ENCODE results near the gene SPTLC3. TPM values are rescaled to one million over a fixed set of nuclear protein-coding genes. Genes with fewer than 3 reads are reported as not detected.
"Not testable (repeated sequence)": the region's sequence is repeated elsewhere in the genome, so short reads cannot be mapped to it uniquely, and the experiment has no call there.

Gene SPTLC3
- total and polyA plus RNA-seq, 2 donors (not counting 1 experiment from before 2014, with no cell fraction given): not detected

DNA sequence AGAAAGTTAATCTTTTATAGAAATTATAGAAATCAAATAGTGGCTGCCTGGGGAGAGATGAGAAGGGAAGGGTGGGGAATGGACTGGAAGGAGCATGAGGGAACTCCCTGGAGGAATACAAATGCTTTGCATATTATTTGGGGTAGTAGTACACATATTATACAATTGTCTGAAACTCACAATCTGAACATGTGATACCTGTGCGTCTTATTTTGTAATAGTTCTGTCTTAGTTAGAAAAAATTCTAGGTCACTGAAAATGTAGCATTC is 30.7 kb upstream of the SPTLC3 start:
- intact Hi-C loops (cut with micrococcal nuclease): no loop called here
- H3K9me3 ChIP-seq (ENCODE audit: control extremely low read depth in 1 of 3, control insufficient read depth in 2 of 3, insufficient read depth in 1 of 3, low read length in 2 of 3): no peaks in the 10 kb centered on the region
- H3K36me3 ChIP-seq (replicated peaks in 1 of 2; ENCODE audit: control extremely low read depth in 1 of 2, control insufficient read depth in 1 of 2, extremely low read depth in 1 of 2, insufficient read depth in 2 of 2, low read length in 1 of 2): no peaks in the 10 kb centered on the region
- no peak overlapping the region for H3K4me2 ChIP-seq (replicated peaks; ENCODE audit: low read depth, low read length, poor library complexity, severe bottlenecking)
- no peak overlapping the region for H2AFZ ChIP-seq (ENCODE audit: insufficient read depth, low read depth, low read length, poor library complexity, severe bottlenecking)
- Mint-ChIP-seq H3K27ac (no peak overlapping the region), H3K4me3 (no peak overlapping the region), H3K4me1 (no peaks in the 10 kb centered on the region), H3K9me3 (ENCODE audit: insufficient read depth) (no peaks in the 10 kb centered on the region), H3K27me3 (no peaks in the 10 kb centered on the region)
- H3K79me2 ChIP-seq (ENCODE audit: control insufficient read depth, insufficient read depth, low read length): no peaks in the 10 kb centered on the region
- H3K4me1 ChIP-seq (ENCODE audit: control insufficient read depth in 2 of 2, insufficient read depth in 2 of 2, low read length in 2 of 2): no peaks in the 10 kb centered on the region
- DNase-seq: no peak
- no peak overlapping the region for H3K4me3 ChIP-seq (ENCODE audit: control extremely low read depth in 1 of 5, extremely low read depth in 1 of 5, insufficient read depth in 1 of 5, low read depth in 2 of 5, low read length in 4 of 5)
- TF ChIP-seq EZH2 (IDR thresholded peaks at IDR 0.05; ENCODE audit: borderline replicate concordance, insufficient read depth, low read depth, low read length, poor library complexity, severe bottlenecking): no peak
- TF ChIP-seq, protein P1, sequence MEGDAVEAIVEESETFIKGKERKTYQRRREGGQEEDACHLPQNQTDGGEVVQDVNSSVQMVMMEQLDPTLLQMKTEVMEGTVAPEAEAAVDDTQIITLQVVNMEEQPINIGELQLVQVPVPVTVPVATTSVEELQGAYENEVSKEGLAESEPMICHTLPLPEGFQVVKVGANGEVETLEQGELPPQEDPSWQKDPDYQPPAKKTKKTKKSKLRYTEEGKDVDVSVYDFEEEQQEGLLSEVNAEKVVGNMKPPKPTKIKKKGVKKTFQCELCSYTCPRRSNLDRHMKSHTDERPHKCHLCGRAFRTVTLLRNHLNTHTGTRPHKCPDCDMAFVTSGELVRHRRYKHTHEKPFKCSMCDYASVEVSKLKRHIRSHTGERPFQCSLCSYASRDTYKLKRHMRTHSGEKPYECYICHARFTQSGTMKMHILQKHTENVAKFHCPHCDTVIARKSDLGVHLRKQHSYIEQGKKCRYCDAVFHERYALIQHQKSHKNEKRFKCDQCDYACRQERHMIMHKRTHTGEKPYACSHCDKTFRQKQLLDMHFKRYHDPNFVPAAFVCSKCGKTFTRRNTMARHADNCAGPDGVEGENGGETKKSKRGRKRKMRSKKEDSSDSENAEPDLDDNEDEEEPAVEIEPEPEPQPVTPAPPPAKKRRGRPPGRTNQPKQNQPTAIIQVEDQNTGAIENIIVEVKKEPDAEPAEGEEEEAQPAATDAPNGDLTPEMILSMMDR (IDR thresholded peaks at IDR 0.05): no peak
- ChIA-PET CTCF (no interaction called here), POLR2A (no interaction called here)
- no peak for ATAC-seq (ENCODE audit: low read depth)
- no peaks in the 10 kb centered on the region for H4K20me1 ChIP-seq (ENCODE audit: control insufficient read depth, insufficient read depth, low read length, poor library complexity, severe bottlenecking)
- H3K9ac ChIP-seq (ENCODE audit: low read length): no peak overlapping the region
- no CpG with 5 or more reads among the region's 1 CpG for WGBS (ENCODE audit: insufficient coverage)
- H3K27me3 ChIP-seq (replicated peaks in 1 of 4; ENCODE audit: control extremely low read depth in 1 of 4, control insufficient read depth in 3 of 4, insufficient read depth in 4 of 4, low read length in 3 of 4): no peaks in the 10 kb centered on the region
- H3K27ac ChIP-seq (ENCODE audit: low read length in 2 of 2): no peak overlapping the region

DNA sequence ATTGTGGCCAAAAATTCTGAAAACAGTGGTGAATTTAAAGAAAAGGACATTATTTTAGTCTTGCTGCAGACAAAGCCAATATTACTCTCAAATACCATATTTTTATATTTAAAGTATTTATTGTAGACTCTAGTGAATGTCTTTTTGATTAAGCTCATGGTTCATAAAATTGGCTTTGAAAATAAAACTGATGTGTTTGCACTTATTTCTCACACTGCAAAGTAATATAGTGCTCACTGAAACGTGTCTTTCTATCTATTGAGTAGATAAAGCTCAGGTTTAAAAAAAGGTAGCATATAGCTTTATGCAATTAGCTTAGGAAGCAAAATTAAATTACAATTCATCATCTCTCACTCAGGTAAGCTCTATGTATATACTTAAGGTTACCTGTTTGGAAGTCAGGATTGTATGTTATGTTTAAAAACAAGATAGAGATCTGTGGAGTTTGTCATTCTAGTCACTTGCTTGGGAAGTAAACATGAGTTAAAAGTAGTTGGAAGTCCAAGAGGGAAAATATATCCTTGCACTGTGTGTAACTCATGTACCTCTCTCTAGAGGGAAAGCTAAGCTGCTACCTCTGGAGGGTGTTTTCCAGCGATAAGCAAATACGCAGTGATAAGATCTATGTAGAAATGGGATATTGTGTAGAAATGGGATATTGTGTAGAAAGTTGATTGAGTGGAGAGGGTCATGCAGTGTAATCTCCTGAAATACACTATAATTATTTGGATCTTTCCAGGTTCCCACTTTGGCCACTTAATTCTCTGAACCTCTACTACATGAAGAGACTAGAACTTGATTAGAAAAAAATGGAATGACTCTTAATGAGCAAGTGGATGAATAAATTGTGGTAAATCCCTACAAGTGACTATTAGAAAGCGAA is 29.9 kb upstream of the SPTLC3 start:
- Histone ChIP-seq H3K27me3 (replicated peaks in 1 of 4; ENCODE audit: control extremely low read depth in 1 of 4, control insufficient read depth in 3 of 4, insufficient read depth in 4 of 4, low read length in 3 of 4) (no peaks in the 10 kb centered on the region), H3K27ac (ENCODE audit: low read length in 2 of 2) (no peak overlapping the region), H3K4me2 (replicated peaks; ENCODE audit: low read depth, low read length, poor library complexity, severe bottlenecking) (no peak overlapping the region), H3K9ac (ENCODE audit: low read length) (no peak overlapping the region), H3K36me3 (replicated peaks in 1 of 2; ENCODE audit: control extremely low read depth in 1 of 2, control insufficient read depth in 1 of 2, extremely low read depth in 1 of 2, insufficient read depth in 2 of 2, low read length in 1 of 2) (no peaks in the 10 kb centered on the region), H4K20me1 (ENCODE audit: control insufficient read depth, insufficient read depth, low read length, poor library complexity, severe bottlenecking) (no peaks in the 10 kb centered on the region), H3K4me3 (ENCODE audit: control extremely low read depth in 1 of 5, extremely low read depth in 1 of 5, insufficient read depth in 1 of 5, low read depth in 2 of 5, low read length in 4 of 5) (no peak overlapping the region), H3K4me1 (ENCODE audit: control insufficient read depth in 2 of 2, insufficient read depth in 2 of 2, low read length in 2 of 2) (no peaks in the 10 kb centered on the region), H2AFZ (ENCODE audit: insufficient read depth, low read depth, low read length, poor library complexity, severe bottlenecking) (no peak overlapping the region), H3K9me3 (ENCODE audit: control extremely low read depth in 1 of 3, control insufficient read depth in 2 of 3, insufficient read depth in 1 of 3, low read length in 2 of 3) (no peaks in the 10 kb centered on the region), H3K79me2 (ENCODE audit: control insufficient read depth, insufficient read depth, low read length) (no peaks in the 10 kb centered on the region)
- TF ChIP-seq, protein P1 (IDR thresholded peaks at IDR 0.05): no peak
- no peak for TF ChIP-seq EZH2 (IDR thresholded peaks at IDR 0.05; ENCODE audit: borderline replicate concordance, insufficient read depth, low read depth, low read length, poor library complexity, severe bottlenecking)
- DNase-seq (no peak), ATAC-seq (ENCODE audit: low read depth) (no peak)
- Mint-ChIP-seq H3K4me1 (no peaks in the 10 kb centered on the region), H3K9me3 (ENCODE audit: insufficient read depth) (no peaks in the 10 kb centered on the region), H3K4me3 (no peak overlapping the region), H3K27me3 (no peaks in the 10 kb centered on the region), H3K27ac (no peak overlapping the region)
- no CpG with 5 or more reads among the region's 4 CpGs for WGBS (ENCODE audit: insufficient coverage)
- CTCF ChIA-PET: no interaction called here
- POLR2A ChIA-PET: no interaction called here
- intact Hi-C loops (cut with micrococcal nuclease): no loop called here

DNA sequence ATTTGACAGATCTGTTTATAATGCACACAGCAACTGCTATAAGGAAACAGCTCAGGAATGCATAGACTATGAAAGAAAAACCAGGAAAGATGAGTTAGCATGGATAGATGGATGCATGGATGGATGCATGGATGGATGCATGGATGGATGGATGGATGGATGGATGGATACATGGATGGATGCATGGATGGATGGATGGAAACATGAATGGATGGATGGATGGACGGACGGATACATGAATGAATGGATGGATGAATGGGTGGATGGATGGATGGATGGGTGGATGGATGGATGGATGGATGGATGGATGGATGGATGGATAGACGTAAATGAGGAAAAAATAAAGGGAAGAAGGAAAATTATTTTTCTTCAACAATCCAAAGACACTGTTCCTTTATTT is 29.1 kb upstream of the SPTLC3 start:
- intact Hi-C loops (cut with micrococcal nuclease); CTCF ChIA-PET; H3K27ac Mint-ChIP-seq; DNase-seq; H3K4me1 Mint-ChIP-seq; H3K4me1 ChIP-seq (ENCODE audit: control insufficient read depth in 2 of 2, insufficient read depth in 2 of 2, low read length in 2 of 2); H4K20me1 ChIP-seq (ENCODE audit: control insufficient read depth, insufficient read depth, low read length, poor library complexity, severe bottlenecking); H3K4me3 Mint-ChIP-seq; H3K4me3 ChIP-seq (ENCODE audit: control extremely low read depth in 1 of 5, extremely low read depth in 1 of 5, insufficient read depth in 1 of 5, low read depth in 2 of 5, low read length in 4 of 5); H3K9me3 ChIP-seq (ENCODE audit: control extremely low read depth in 1 of 3, control insufficient read depth in 2 of 3, insufficient read depth in 1 of 3, low read length in 2 of 3); H3K27me3 Mint-ChIP-seq; H3K27ac ChIP-seq (ENCODE audit: low read length in 2 of 2); H2AFZ ChIP-seq (ENCODE audit: insufficient read depth, low read depth, low read length, poor library complexity, severe bottlenecking); POLR2A ChIA-PET; ATAC-seq (ENCODE audit: low read depth); H3K9me3 Mint-ChIP-seq (ENCODE audit: insufficient read depth); H3K9ac ChIP-seq (ENCODE audit: low read length); H3K36me3 ChIP-seq (replicated peaks in 1 of 2; ENCODE audit: control extremely low read depth in 1 of 2, control insufficient read depth in 1 of 2, extremely low read depth in 1 of 2, insufficient read depth in 2 of 2, low read length in 1 of 2); H3K27me3 ChIP-seq (replicated peaks in 1 of 4; ENCODE audit: control extremely low read depth in 1 of 4, control insufficient read depth in 3 of 4, insufficient read depth in 4 of 4, low read length in 3 of 4); H3K79me2 ChIP-seq (ENCODE audit: control insufficient read depth, insufficient read depth, low read length); H3K4me2 ChIP-seq (replicated peaks; ENCODE audit: low read depth, low read length, poor library complexity, severe bottlenecking): not testable (repeated sequence)
- no CpG with 5 or more reads among the region's 3 CpGs for WGBS (ENCODE audit: insufficient coverage)
